SIG-M5 (cell line): ENCODE results near the gene BBOF1.
"Not testable (repeated sequence)": the region's sequence is repeated elsewhere in the genome, so short reads cannot be mapped to it uniquely, and the experiment has no call there.

Experiments
- DNase-seq: peaks from one replicate; lab custom pipeline; 2025; lab: John Stamatoyannopoulos, UW

BBOF1 gene, protein sequence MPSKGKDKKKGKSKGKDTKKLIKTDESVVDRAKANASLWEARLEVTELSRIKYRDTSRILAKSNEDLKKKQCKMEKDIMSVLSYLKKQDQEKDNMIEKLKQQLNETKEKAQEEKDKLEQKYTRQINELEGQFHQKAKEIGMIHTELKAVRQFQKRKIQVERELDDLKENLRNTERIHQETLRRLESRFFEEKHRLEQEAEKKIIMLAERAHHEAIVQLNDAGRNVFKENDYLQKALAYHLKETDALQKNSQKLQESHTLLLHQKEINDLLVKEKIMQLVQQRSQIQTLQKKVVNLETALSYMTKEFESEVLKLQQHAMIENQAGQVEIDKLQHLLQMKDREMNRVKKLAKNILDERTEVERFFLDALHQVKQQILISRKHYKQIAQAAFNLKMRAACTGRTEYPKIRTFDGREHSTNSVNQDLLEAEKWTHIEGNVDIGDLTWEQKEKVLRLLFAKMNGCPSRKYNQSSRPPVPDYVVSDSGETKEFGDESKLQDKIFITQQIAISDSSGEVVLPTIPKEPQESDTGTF

DNA sequence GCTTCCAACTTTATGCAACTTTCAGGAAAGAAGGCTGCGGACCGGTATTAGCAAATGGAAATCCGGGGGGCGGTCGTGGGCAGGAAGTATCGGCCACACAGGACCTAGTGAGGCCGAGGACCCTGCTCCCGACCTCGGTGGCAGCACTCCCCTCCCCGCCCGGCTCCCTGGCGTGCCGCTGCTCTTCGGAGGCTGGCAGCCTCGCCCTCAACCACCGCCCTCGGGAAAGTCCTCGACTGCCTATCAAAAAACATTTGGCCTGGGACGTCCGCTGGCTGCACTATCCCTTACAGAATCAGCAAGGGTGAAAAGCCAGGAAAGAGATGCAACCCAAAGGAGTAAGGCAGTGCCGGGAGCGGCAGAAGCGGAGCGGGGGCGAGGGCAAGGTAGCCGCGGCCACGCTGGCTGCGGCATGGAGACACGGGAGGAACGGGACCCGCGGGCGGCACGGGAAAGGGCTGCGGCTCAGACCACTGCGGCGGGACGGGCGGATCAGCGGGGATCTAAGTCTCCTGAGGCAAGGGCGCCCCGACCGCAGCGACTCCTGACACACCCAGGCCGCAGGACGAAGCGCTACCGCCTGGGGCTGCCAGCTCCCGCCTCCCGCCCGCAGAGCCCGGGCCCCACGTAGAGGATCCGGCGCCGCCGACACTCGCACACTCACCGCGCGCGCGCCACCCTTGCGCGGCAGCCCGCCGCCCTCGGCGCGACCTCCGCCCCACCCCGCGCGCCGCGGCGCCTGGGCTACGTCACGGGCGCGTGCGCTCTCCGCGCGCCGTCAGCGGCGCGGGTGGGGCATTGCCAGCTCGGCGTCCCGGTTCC lies at the start of gene BBOF1, which contains the start of gene ENTPD5:
Gene BBOF1, plus strand, starts transcription at position 764 of the 822 bp plus-strand sequence. CDS start 130 bp downstream, outside the sequence.
Gene ENTPD5, minus strand, starts transcription at position 703 of the 822 bp plus-strand sequence. CDS start 31,186 bp downstream, outside the sequence.
- DNase-seq, result peak; percentile 6

DNA sequence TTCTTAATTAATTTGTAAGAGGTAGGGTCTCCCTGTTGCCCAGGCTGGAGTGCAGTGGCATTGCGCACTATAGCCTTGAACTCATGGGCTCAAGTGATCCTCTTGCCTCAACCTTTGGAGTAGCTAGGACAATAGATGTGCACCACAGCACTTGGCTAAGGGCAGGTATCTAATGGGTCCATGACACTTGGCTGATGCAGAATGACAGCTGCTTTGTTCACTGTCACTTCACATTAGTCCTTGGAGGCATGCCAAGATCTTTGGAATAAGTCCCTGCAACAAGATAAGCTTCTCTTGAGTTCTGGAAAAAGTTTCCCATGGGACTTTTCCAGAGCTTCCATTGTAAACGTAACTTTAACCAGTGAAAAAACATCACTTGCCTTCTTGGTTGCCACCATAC lies 45.7 kb upstream of the BBOF1 start:
- DNase-seq, result no peak

DNA sequence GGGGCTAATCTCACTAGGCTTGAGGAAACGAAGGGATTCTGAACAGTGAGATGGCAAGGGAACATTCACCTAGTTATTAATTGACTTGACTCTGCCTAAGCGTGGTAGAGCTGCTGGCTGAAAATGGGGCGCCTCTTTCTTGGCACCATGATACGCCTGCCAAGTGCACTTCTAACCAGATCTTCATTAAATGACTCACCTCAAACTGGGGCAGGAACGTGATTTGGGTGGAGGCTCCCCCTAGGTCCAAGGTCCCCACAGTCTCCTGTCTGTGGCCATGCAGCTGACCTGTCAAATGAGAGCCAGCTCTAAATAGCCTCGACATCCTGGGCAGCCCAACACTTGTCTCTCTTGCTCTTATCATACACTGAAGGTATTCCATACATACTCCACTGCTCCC lies 43.0 kb upstream of the BBOF1 start:
- DNase-seq, result no peak

DNA sequence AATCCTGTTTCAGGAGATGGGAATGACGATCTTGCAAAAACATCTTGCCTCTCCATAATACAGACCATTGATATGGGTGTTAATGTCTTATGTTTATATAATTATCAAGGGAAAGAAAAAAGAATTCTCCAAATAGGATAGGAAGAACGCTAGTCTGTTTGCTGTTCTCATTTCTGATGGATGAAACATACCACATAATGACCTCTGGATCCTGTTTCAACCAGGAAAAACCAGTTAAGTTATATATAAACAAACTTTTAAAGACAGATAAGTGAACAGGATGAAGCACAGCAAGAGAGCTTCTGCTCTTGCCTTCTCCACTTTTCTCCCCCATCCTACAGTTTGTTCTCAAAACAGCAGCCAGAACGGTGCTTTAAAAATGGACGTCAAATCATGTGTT lies 41.3 kb upstream of the BBOF1 start:
- no peak for DNase-seq

GRCh38 chr14:73988065-73988464 lies 31.1 kb upstream of the BBOF1 start:
- DNase-seq, result no peak

GRCh38 chr14:73988656-73989055 lies 30.5 kb upstream of the BBOF1 start:
- DNase-seq, result not testable (repeated sequence)

DNA sequence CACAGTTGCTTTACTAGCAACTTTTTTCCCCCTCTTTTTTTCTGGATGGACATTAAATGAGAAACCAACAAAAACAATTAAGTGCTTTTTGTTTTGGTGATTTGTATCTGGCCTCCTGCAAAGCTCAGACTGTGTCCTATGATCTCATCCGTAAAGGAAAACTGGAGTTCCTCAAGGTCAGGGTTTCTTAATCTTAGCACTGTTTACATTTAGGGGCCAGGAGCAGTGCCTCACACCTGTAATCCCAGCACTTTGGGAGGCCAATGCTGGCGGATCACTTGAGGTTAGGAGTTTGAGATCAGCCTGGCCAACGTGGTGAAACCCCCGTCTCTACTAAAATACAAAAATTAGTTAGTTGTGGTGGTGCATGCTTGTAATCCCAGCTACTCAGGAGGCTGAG lies 28.1 kb upstream of the BBOF1 start:
- no peak for DNase-seq

DNA sequence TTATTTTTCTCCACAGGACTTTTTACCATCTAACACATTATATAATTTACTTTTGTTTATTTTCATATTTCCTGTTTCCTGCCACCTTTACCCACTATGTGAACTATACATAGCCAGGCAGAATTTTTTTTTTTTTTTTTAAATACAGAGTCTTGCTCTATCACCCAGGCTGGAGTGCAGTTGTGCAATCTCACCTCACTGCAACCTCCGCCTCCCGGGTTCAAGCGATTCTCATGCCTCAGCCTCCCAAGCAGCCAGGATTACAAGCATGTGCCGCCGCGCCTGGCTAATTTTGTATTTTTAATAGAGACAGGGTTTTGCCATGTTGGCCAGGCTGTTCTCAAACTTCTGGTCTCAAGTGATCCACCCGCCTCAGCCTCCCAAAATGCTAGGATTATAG lies 24.2 kb upstream of the BBOF1 start:
- DNase-seq, result not testable (repeated sequence)

DNA sequence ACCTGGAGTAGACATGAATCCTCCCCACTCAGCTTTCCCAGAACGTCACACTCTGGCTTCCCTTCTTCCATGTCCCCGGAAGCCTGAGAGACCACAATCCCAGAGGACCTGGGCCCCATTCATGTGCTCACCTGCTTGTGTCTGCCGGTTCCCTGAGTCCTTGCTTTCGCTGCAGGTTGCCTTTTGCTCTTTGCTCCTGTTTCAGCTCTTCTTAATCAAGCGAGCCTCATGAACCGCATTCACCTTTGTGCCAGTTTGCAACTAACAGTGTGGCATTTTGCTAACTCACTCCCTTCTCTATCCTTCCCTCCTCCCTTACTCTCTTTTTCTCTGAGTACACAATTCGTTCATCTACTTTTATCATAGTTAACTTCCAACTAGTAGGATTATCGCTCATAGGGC lies 23.2 kb upstream of the BBOF1 start:
- no peak for DNase-seq

- DNase-seq, result no peak
Observed at GRCh38 chr14:73996731-73997107, 22.4 kb upstream of the BBOF1 start.

DNA sequence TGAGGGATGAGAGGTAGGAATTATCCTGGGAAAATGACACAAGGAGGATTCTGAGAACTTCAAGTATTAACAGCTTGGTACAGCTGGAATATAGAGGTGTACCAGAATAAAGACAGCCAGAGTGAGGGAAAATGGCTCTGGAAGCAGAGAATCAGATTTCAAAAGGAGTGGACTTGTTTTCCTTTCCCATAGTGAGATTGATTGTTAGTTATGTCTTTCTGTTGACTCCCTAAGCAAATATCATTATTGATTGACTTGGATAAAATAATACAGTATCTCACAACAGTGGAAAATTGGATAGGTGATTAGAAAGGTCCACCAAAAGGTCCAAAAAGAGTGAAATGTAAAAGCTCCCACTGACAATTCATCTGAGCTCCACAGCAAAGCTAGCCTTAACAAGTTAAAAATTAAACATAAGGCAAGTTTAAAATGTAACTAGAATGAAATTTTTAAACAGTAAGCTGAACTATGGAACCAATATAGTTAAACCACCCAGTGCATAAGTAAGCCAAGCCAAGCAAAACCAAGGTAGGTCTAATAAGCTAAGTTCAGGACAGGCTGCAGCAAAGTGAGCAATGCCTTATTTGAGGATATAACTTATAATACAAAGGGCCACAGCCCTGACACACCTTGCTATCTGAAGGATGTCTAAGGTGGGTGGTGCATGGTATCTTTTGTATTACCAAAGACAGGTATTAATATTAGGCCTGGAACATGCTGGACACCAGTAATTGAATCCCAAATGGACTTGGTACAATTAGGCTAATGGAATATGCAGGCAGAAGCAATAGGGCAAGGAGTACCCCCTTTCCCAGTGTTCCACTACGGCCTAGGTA lies 21.8 kb upstream of the BBOF1 start:
- no peak for DNase-seq

GRCh38 chr14:73997944-73998447 lies 21.2 kb upstream of the BBOF1 start:
- no peak for DNase-seq

DNA sequence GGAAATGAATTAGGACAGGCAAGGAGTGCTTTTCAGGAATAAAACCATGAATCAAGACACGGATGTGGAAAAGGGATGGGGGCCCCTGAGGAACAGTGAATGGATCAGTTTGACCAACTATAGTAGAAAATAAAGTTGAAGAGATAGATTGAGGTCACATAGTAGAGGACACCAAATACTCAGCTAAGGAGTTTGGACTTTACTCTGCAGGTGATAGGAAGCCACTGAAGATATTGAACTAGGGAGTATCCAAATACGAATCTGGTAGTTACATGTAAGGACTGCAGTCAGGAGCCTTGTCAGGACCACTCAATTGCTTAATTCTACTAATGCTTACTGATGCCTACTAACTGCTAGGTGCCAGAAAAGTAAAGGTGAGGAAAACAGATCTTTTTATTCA lies 20.4 kb upstream of the BBOF1 start:
- no peak for DNase-seq

DNA sequence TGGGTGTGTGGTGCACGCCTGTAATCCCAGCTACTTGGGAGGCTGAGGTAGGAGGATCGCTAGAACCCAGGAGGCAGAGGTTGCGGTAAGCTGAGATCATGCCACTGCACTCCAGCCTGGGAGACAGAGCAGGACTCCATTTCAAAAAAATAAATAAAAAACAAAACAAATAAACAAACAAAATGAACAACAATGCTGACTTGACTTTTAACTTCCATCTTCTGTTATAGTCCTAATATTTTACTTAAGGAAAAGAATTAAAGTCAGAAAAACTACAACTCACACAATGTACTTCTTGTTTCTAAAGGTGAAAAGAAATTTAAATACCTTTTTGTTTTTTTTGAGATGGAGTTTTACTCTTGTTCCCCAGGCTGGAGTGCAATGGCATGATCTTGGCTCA lies 13.5 kb upstream of the BBOF1 start:
- not testable (repeated sequence) for DNase-seq

- no peak for DNase-seq
Observed at GRCh38 chr14:74008843-74009499, 10.2 kb upstream of the BBOF1 start.

DNA sequence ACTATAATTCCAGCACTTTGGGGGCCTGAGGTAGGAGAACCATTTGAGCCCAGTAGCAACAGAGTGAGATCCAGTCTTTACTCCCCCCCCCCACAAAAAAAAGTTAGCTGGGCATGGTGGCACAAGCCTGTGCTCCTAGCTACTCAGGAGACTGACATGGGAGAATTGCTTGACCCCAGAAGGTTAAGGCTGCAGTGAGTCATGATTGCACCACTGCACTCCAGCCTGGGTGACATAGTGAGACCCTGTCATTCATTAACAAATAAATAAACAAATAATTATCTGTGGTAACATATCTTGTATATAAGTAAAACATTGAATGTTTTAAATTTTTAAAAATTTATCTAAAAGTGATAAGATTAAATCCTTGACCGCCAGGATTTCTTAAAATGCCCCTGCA lies 4.8 kb upstream of the BBOF1 start:
- no peak for DNase-seq

- DNase-seq, result no peak
Observed at GRCh38 chr14:74015176-74015575, 4.0 kb upstream of the BBOF1 start.

DNA sequence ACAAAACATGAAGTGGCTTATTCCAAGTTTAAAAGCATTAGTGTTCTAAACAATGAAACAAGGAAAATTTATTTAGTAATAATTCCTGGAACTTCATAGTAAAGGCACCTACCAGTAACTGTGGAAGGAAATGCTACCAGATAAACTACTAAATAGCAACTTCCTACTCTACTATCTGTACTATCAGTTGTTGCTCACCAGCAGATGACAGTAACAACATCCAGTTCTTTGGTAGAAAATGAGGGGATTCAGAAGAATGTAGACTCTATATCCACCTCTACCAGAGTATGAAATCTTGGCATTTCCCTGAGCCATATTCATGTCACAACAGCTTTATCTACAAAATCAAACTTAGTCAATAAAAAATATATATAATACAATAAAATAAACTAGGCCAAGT lies 3.2 kb upstream of the BBOF1 start:
- DNase-seq, result no peak

DNA sequence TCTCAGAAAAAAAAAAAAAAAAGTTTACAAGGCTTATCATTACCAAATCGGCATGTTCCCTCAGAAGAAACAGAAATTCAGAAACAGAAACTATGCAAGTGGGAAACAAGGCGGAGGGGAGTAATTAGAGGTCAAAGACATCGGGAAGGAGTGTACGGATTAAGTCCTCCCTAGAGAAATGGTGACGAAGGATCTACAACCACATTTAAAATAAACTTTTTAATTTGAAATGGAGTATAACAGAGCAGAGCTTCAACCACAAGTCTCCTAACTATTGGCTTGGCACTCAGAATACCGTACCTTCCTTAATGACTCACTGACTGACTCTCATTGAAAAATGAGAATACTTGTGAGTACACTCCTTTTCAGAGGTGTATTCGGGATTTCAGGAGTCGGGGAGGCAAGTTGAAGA lies 969 bp upstream of the BBOF1 start:
- DNase-seq, result no peak

- no peak for DNase-seq
Observed at GRCh38 chr14:74019408-74020137, 424 bp downstream of the BBOF1 start.
